GM20000 (cell line): ENCODE data around the gene ZNF837.

Experiments
- DNase-seq: peaks from one replicate; pipeline ENCODE4 v3.0.0; 2012; ENCODE audit warnings: low spot score
- CTCF ChIP-seq: IDR thresholded peaks from 2 replicates; pipeline ENCODE4 v1.5.1; 2012; ENCODE audit warnings: mild to moderate bottlenecking, control low read depth; ENCODE audit errors: extremely low read depth, missing control alignments

The ZNF837 gene

DNA sequence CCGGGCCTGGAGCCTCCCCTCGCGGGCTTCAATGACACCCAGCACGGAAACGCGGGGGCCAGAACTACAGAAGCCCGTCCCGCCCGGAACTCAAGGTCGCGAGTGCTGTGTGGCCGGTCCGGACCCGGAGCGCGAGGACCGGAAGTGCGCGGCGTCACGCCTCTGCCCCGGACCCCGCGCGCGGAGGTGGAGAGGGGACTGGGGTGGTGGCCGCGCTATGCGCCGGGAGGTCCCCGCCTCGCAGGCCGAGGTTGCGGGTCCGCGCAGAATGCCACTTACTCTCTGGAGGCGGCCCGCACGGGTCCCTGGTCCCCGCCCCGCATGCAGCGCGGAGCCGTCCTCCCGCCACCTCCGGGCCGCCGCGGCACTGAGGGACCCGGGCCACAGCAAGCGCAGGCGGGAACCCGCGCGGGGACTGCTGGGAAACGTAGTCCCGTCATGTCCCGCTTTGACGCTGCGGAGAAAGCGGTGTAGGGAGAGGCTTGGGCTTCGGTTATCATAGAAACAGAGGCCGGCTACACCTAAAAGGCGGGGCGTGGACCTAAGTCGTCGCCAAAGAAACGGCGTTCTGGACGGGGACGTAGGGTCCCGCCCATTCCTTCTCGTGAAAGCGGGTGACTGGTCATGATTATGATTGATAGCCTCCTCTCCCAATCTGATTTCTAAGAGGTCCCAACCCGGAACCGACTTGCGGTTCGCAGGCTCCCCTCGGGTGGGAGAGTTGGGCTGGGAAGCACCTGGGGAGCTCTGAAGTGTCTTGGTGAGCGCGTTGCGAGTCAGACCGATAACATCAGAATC is at the start of gene ZNF837:
TSS of gene ZNF837 (minus strand) at position 369 of the 798 bp plus-strand sequence. CDS start 11,698 bp downstream, outside the sequence.
- DNase-seq, result peak; percentile 97
- TF ChIP-seq CTCF, result no peak

- DNase-seq, result no peak
- TF ChIP-seq CTCF, result no peak
Observed at GRCh38 chr19:58429745-58430144, 48.9 kb upstream of the ZNF837 start.

DNA sequence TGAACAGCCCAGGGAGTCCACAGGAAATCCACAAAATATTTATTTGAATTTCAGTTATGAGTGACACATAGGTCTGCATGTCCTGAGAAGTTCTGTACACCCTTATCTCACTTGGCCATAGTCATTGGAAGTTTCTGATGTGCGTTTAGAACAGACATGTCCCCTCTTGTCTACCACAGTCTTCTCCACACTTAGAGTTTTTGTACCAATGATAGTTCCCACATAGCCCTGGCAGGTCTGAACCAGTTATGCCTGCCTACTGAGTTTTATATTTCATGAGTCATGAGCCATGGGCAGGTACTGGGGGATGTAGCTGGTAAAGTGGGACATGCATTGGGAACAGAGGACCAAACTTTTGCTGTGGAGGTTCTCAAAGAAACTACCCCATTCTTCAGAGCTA is 47.8 kb upstream of the ZNF837 start:
- no peak for TF ChIP-seq CTCF
- no peak for DNase-seq

DNA sequence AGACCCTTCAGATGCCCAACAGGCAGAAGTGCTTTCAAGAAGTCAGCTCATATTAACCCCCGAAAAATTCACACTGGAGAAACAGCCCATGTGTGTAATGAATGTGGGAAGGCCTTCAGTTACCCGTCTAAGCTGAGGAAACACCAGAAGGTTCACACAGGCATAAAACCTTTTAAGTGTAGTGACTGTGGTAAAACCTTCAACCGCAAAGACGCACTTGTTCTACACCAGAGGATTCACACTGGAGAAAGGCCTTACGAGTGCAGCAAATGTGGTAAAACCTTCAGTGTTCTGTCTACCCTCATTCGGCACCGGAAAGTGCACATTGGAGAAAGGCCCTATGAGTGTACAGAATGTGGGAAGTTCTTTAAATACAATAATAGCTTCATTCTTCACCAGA is 36.2 kb upstream of the ZNF837 start:
- DNase-seq, result no peak
- no peak for TF ChIP-seq CTCF

GRCh38 chr19:58416604-58417003 is 35.8 kb upstream of the ZNF837 start:
- no peak for TF ChIP-seq CTCF
- no peak for DNase-seq

DNA sequence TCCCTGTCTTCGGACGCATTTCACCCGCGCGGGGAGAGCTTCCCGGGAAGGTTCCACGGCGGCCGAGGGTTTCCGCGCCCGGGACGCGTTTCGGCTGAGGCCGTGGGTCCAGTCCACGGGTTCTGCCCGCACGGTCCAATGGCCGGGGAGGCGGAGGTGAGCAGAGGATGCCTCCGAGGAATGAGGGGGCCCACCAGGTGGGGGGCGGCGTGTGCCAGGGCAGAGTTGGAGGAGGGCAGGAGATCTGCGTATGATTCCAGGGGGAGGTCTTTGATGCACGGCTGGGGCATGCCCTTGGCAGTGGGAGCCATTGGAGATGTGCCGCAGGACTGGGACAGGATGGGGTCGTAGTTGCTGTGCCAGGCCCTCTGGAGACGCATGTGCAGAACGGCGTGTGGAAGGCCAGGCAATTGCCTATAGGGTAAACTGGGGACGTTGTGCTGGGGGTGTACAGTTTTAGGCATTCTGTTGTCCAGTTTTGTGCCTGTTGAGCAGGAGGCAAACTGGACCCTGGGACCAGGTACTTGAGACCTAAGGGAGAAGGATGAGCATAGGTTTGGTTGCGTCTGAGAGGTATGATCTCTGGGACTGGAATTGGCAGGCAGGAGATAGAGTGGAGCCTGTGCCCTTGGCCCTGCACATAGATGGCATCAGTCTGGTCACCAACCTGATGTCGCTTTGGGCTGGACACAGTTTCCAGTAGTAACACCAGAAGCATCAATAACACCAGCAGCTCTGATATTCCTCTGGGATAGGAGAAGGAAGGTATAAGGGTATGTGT is 28.4 kb upstream of the ZNF837 start:
- DNase-seq, result peak; percentile 34
- TF ChIP-seq CTCF, result no peak

DNA sequence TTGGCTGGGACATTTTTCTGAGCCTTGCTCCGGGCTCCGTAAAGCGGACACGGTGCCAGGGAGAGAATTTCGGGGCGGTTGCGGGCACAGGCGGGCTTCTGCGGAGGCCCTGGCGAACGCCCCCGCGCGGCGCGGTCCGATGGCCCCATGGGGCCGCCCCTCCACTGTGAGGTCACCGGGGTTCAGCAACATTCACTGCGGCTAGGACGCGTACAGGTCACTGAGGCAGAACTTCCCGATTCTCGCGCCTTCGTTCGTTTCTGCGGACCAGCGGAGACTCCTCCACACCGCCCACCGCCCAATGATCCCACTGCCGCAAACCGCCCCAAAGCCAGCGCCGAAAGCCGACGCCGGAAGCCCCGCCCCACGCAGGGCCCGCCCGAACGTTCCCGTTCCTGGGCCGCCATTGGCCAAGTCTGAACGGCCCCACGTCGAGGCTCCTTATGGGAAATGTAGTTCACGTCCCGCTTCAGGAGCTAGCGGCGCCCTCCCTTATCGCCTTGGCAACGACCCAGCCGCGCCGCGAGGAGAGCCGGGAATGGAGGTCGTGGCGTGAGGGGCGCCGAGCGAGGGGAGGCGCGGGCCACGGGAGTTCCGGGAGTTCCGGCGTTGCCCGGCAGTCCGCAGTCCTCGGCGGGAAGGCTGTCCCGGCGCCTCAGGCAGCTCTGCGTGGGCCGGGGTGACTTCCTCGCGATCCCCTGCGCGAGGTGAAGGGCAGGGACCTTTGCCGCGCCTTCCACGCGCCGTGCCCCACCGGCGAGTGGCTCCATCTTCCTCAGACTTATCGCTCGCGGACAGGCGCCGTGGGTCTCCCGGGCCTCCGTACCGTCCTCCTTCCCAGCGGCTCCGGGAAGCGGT is 27.6 kb upstream of the ZNF837 start, which contains the start of gene ZNF584:
TSS of gene ZNF584 (plus strand) at position 498 of the 858 bp plus-strand sequence. CDS start 499 bp downstream, outside the sequence.
- TF ChIP-seq CTCF, result no peak
- peak; percentile 98 for DNase-seq
